ENCODE data around the gene CCDC127.
"Not testable (repeated sequence)": the region's sequence is repeated elsewhere in the genome, so short reads cannot be mapped to it uniquely, and the experiment has no call there.

The CCDC127 gene

GRCh38 chr5:170971-171800 is 46.8 kb downstream of the CCDC127 start:
- no peak for DNase-seq

GRCh38 chr5:169728-170094 is 48.2 kb downstream of the CCDC127 start:
- DNase-seq, result no peak

GRCh38 chr5:169071-169727 is 48.8 kb downstream of the CCDC127 start:
- DNase-seq, result no peak

- DNase-seq, result no peak
These were observed 49.8 kb downstream of the CCDC127 start for GRCh38 chr5:167982-168660.

- no peak for DNase-seq
These were observed 50.4 kb downstream of the CCDC127 start for GRCh38 chr5:167511-167910.

- no peak for DNase-seq
These were observed 51.2 kb downstream of the CCDC127 start for GRCh38 chr5:166441-167372.

- not testable (repeated sequence) for DNase-seq
These were observed 53.2 kb downstream of the CCDC127 start for GRCh38 chr5:164783-165182.

GRCh38 chr5:164244-164643 is 53.7 kb downstream of the CCDC127 start:
- DNase-seq, result no peak

- no peak for DNase-seq
These were observed 54.1 kb downstream of the CCDC127 start for GRCh38 chr5:163841-164240.

- no peak for DNase-seq
These were observed 54.7 kb downstream of the CCDC127 start for GRCh38 chr5:163338-163620.

- no peak for DNase-seq
These were observed 55.2 kb downstream of the CCDC127 start for GRCh38 chr5:162565-163337.

- no peak for DNase-seq
These were observed 55.8 kb downstream of the CCDC127 start for GRCh38 chr5:162190-162564.

- no peak for DNase-seq
These were observed 56.2 kb downstream of the CCDC127 start for GRCh38 chr5:161803-162110.

GRCh38 chr5:160921-161802 is 56.8 kb downstream of the CCDC127 start:
- DNase-seq, result no peak

GRCh38 chr5:160173-160510 is 57.8 kb downstream of the CCDC127 start:
- no peak for DNase-seq

- DNase-seq, result no peak
These were observed 58.3 kb downstream of the CCDC127 start for GRCh38 chr5:159448-160172.

- no peak for DNase-seq
These were observed 59.0 kb downstream of the CCDC127 start for GRCh38 chr5:158807-159447.

- DNase-seq, result no peak
These were observed 60.2 kb downstream of the CCDC127 start for GRCh38 chr5:157801-158200.

GRCh38 chr5:157126-157715 is 60.7 kb downstream of the CCDC127 start:
- DNase-seq, result no peak

All from NCI-H1930 (cell line).